Stomach (tissue), 9 donors: ENCODE results near the gene RPRD1A. TPM values are rescaled to one million over a fixed set of nuclear protein-coding genes. Genes with fewer than 3 reads are reported as not detected.

ENCODE experiments used
- DNase-seq, 2 donors: peaks; one replicate each; pipeline versions ENCODE4 v3.0.0 to v3.0.0-alpha.2; 2013 to 2019
- H3K27ac ChIP-seq, 5 donors: fragments of 200-600 bp in 4 of 5; sonication (generic) in 4 of 5; one replicate each; pipeline ENCODE4 v1.5.1; 2013 to 2019; ENCODE audit warnings: mild to moderate bottlenecking in 1 of 5, moderate library complexity in 1 of 5
- H3K27me3 ChIP-seq, 3 donors: fragments of 200-600 bp; sonication (generic); one replicate each; pipeline ENCODE4 v1.5.1; 2017 to 2019; ENCODE audit warnings: mixed run types in 1 of 3
- H3K36me3 ChIP-seq, 4 donors: fragments of 200-600 bp; sonication (generic); 1 replicate in 3 of 4; 2 replicates in 1 of 4; pipeline ENCODE4 v1.5.1; 2016 to 2019
- H3K4me1 ChIP-seq, 4 donors: fragments of 200-600 bp; sonication (generic); one replicate each; pipeline ENCODE4 v1.5.1; 2016 to 2019
- H3K4me3 ChIP-seq, 4 donors: fragments of 200-600 bp; sonication (generic) in 3 of 4; one replicate each; pipeline ENCODE4 v1.5.1; 2016 to 2019; ENCODE audit warnings: mild to moderate bottlenecking in 1 of 4
- H3K9me3 ChIP-seq, 4 donors: fragments of 200-600 bp; sonication (generic); one replicate each; pipeline ENCODE4 v1.5.1; 2016 to 2019
- EP300 ChIP-seq: sonication (generic); formaldehyde crosslinking; IDR thresholded peaks from one replicate; pipeline ENCODE4 v1.6.1; 2017; ENCODE audit warnings: antibody characterized with exemption
- POLR2A ChIP-seq, 4 donors: fragments of 450-650 bp; IDR thresholded peaks; one replicate each; pipeline ENCODE4 v1.6.1; 2016; ENCODE audit warnings: antibody characterized with exemption in 4 of 4, control low read depth in 2 of 4, mild to moderate bottlenecking in 1 of 4, moderate library complexity in 1 of 4
- POLR2AphosphoS5 ChIP-seq, 3 donors: sonication (generic); formaldehyde crosslinking; IDR thresholded peaks; one replicate each; pipeline ENCODE4 v1.6.1; 2016; ENCODE audit warnings: antibody characterized with exemption in 3 of 3
- WGBS, 5 donors: extraction: QIAGEN DNeasy Blood & Tissue Kit in 3 of 5; methylation state at CpG; one replicate each; pipeline versions ENCODE4 v1.1.5 to v1.1.7; 2013 to 2018; 5-methylcytosine and 5-hydroxymethylcytosine counted together
- intact Hi-C: fragments of 100-400 bp; cut with DNase I; formaldehyde crosslinking; loops from one replicate; pipeline ENCODE4 v1.15.1; 2023; ENCODE audit warnings: low total_unique reads
- polyA plus RNA-seq, 3 donors: library from polyadenylated mRNA; stranded (reverse); fragments of 200-250 nt; gene quantifications; one replicate each; pipeline ENCODE4 v1.2.3, GENCODE V29; 2013
- total RNA-seq, 5 donors: library from RNA; depleted of rRNA; stranded (reverse); fragments of >200 nt; gene quantifications; one replicate each; pipeline versions ENCODE4 v1.1.0 to v1.2.3, GENCODE V29; 2014 to 2016
- TF ChIP-seq, protein P1 (sequence below), 7 experiments: fragments of 450-650 bp in 4 of 7; fragments of 200-600 bp in 3 of 7; sonication (generic) in 3 of 7; IDR thresholded peaks; one replicate each; pipeline ENCODE4 v1.5.1; 2016 to 2019; ENCODE audit warnings: antibody characterized with exemption in 7 of 7, control low read depth in 2 of 7, mild to moderate bottlenecking in 1 of 7
- donor health status: healthy with polysubstance abuse.
- donor health status: Bipolar disorder and iron deficiency.
- donor health status: healthy.

RPRD1A gene
- total and polyA plus RNA-seq, 8 donors = 18.1 to 75.9 (median 30.9) TPM

DNA sequence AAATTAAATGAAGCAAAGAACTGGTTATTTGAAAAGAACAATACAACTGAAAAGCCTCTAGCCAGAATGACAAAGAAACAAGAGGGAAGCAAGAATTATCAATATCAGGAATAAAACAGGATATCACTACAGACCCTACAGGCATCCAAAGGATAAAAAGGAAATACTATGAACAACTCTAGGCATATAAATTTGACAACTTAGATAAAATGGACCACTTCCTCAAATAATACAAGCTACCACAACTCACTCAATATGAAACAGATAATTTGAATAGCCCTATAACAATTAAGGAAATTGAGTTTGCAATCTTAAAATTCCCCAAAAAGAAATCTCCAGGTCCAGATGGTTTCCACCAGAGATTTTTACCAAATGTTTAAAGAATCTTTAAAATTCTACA is 19.8 kb downstream of the RPRD1A start:
- H3K4me3 ChIP-seq = no peak overlapping the region
- no peaks in the 10 kb centered on the region for H3K9me3 ChIP-seq
- no peak for DNase-seq
- H3K27me3 ChIP-seq = no peaks in the 10 kb centered on the region
- H3K27ac ChIP-seq = no peak overlapping the region
- H3K36me3 ChIP-seq = peaks cover 0 to 3% (median 0%) of the 10 kb centered on the region in 4 donors
- H3K4me1 ChIP-seq = peaks cover 0 to 17% (median 3%) of the 10 kb centered on the region in 4 donors
- intact Hi-C loops = no loop called here
- no peak for TF ChIP-seq EP300
- TF ChIP-seq, protein P1, sequence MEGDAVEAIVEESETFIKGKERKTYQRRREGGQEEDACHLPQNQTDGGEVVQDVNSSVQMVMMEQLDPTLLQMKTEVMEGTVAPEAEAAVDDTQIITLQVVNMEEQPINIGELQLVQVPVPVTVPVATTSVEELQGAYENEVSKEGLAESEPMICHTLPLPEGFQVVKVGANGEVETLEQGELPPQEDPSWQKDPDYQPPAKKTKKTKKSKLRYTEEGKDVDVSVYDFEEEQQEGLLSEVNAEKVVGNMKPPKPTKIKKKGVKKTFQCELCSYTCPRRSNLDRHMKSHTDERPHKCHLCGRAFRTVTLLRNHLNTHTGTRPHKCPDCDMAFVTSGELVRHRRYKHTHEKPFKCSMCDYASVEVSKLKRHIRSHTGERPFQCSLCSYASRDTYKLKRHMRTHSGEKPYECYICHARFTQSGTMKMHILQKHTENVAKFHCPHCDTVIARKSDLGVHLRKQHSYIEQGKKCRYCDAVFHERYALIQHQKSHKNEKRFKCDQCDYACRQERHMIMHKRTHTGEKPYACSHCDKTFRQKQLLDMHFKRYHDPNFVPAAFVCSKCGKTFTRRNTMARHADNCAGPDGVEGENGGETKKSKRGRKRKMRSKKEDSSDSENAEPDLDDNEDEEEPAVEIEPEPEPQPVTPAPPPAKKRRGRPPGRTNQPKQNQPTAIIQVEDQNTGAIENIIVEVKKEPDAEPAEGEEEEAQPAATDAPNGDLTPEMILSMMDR (IDR thresholded peaks at IDR 0.05) = no peak

DNA sequence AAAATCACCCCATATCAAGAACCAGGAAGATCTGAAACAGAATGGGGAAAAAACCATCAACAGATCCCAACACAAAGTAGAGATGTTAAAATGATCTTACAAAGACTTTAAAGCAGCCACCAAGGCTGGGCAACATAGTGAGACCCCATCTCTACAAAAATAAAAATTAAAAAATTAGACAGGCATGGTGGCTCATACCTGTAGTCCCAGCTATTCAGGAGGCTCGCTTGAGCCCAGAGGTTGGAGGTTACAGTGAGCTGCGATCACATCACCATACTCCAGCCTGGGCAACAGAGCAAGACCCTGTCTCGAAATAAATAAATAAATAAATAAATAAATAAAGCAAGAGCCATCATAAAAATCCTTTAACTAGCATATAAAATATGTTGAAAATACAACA is 20.5 kb downstream of the RPRD1A start:
- TF ChIP-seq POLR2AphosphoS5 (IDR thresholded peaks at IDR 0.05) (no peak), POLR2A (IDR thresholded peaks at IDR 0.05) (no peak), EP300 (no peak)
- TF ChIP-seq, protein P1 (IDR thresholded peaks at IDR 0.05) = no peak
- H3K4me3 ChIP-seq = no peak overlapping the region
- no peaks in the 10 kb centered on the region for H3K36me3 ChIP-seq
- DNase-seq = no peak
- peaks cover 0 to 17% (median 3%) of the 10 kb centered on the region in 4 donors for H3K4me1 ChIP-seq
- intact Hi-C loops = no loop called here
- WGBS, 5 donors = 92 to 98% (median 97%) methylated on average over 3 of the region's 3 CpGs
- no peak overlapping the region for H3K27ac ChIP-seq
- H3K9me3 ChIP-seq = no peaks in the 10 kb centered on the region
- no peaks in the 10 kb centered on the region for H3K27me3 ChIP-seq

DNA sequence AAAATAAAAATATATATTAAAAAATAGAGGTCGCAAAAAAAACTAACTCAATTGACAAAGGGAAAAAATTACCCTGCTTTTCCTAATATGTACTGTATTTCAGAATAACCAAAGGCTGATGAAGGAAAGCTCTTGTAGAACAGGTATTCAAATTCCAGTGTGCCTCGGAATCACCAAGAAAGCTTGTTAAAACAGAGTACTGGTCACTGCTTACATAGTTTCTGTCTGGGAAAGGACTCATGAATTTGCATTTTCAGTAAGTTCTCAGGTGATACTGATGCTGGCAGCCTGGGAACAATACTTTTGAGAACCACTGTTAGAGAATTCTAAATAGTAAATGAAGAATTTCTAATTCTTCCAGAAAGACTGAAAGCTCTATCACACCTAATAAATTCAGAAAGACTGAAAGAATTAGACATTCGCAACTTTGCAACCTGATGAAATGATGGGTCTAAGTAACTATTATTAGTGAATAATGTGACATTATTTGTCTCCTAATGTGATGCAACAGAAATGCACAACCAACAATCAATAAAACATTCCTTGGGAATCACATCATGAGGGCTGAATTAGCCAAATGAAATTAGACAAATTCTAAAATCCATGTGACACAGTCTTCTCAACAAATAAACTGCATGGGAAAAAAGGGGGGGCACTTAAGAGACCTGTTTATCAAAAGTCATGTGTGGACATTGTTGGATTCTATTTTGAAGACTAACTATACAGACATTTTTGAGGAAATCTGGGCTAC is 21.9 kb downstream of the RPRD1A start:
- Histone ChIP-seq H3K27ac (no peak overlapping the region), H3K27me3 (no peaks in the 10 kb centered on the region), H3K36me3 (no peaks in the 10 kb centered on the region), H3K4me1 (peaks cover 0 to 17% (median 3%) of the 10 kb centered on the region in 4 donors), H3K9me3 (no peaks in the 10 kb centered on the region), H3K4me3 (no peak overlapping the region)
- no peak for DNase-seq
- no peak for TF ChIP-seq POLR2AphosphoS5 (IDR thresholded peaks at IDR 0.05)
- 64 to 77% (median 74%) methylated on average over 3 of the region's 3 CpGs for WGBS, 5 donors
- intact Hi-C loops = no loop called here

DNA sequence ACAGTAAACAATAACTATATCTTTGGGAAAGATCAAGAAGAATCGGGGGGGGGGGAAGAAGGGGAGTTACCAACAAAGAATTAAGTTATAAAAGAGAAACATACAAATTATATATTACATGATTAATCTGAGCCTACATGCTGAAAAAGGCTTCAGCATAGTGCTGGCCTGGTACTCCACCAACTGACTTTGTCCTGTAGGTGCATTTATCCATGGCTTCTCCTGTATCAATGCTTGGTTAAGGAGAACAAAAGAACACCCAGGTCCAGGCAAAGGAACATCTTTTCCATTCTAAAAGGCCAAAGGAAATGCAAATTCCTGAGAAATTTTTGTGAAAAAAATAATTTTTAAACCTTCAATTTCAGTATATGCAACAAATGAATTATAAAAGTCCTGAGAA is 24.2 kb downstream of the RPRD1A start:
- peaks cover 0 to 17% (median 3%) of the 10 kb centered on the region in 4 donors for H3K4me1 ChIP-seq
- no peak for DNase-seq
- TF ChIP-seq POLR2AphosphoS5 (IDR thresholded peaks at IDR 0.05) (no peak), EP300 (no peak), POLR2A (IDR thresholded peaks at IDR 0.05) (no peak)
- TF ChIP-seq, protein P1 (IDR thresholded peaks at IDR 0.05) = no peak
- H3K27me3 ChIP-seq = no peaks in the 10 kb centered on the region
- H3K36me3 ChIP-seq = peaks cover 0 to 6% (median 4%) of the 10 kb centered on the region in 4 donors
- H3K4me3 ChIP-seq = no peak overlapping the region
- H3K9me3 ChIP-seq = peaks cover 0 to 9% (median 5%) of the 10 kb centered on the region in 4 donors
- intact Hi-C loops = no loop called here
- H3K27ac ChIP-seq = no peak overlapping the region
- 85 to 100% (median 91%) methylated on average over 1 of the region's 1 CpG for WGBS, 5 donors

DNA sequence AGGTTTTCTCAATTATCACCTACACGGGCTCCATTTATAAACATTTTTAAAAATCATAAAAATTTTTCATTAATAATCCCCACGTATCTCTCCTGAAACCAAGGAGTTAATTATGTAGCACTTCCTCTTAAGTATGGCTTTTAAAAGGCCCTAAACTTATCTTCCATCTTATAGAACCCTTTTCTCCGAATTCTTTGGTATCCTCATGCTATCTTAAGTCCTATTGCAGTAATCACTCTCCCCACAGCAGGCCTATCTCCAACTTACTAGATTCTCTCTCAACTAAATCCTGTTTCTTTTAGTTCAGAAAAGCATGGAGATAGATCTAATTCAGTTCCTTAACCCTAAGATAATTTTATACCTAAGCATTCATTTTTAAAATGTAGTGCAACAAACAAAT is 26.2 kb downstream of the RPRD1A start:
- 81 to 92% (median 85%) methylated on average over 3 of the region's 3 CpGs for WGBS, 5 donors
- intact Hi-C loops = no loop called here
- TF ChIP-seq EP300 (no peak), POLR2AphosphoS5 (IDR thresholded peaks at IDR 0.05) (no peak), POLR2A (IDR thresholded peaks at IDR 0.05) (no peak)
- TF ChIP-seq, protein P1 (IDR thresholded peaks at IDR 0.05) = no peak
- Histone ChIP-seq H3K27ac (no peak overlapping the region), H3K9me3 (peaks cover 0 to 17% (median 11%) of the 10 kb centered on the region in 4 donors), H3K36me3 (peaks cover 0 to 14% (median 7%) of the 10 kb centered on the region in 4 donors), H3K4me1 (peaks cover 0 to 17% (median 3%) of the 10 kb centered on the region in 4 donors), H3K27me3 (no peaks in the 10 kb centered on the region), H3K4me3 (no peak overlapping the region)
- DNase-seq = no peak
